Ureter (tissue), 1 donor: ENCODE measurements around the gene COL19A1. TPM values are rescaled to one million over a fixed set of nuclear protein-coding genes. Genes with fewer than 3 reads are reported as not detected.
"Not testable (repeated sequence)": the region's sequence is repeated elsewhere in the genome, so short reads cannot be mapped to it uniquely, and the experiment has no call there.

ENCODE experiments used
- DNase-seq: peaks from one replicate; pipeline ENCODE4 v3.0.0-alpha.2; 2020; ENCODE audit warnings: low spot score
- total RNA-seq: library from RNA; stranded (reverse); gene quantifications from one replicate; pipeline ENCODE4 v1.2.4, GENCODE V29; 2023
- donor health status: DM: yes; HTN: yes; CAD: no.

The COL19A1 gene
- total RNA-seq, 1 donor from 2014 or later = 1.7 TPM

DNA sequence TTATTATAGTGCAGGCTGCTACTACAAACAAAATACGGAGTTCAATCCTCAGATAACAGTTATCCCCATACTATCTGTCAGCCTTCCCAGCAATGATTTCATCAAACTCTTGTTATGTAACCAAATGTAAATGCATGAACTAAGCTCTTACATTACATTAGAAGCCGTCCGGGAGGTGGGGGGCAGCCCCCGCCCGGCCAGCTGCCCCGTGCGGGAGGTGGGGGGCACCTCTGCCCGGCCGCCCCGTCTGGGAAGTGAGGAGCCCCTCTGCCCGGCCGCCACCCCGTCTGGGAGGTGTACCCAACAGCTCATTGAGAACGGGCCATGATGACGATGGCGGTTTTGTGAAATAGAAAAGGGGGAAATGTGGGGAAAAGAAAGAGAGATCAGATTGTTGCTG is 99.6 kb downstream of the COL19A1 start:
- DNase-seq = not testable (repeated sequence)

GRCh38 chr6:69973138-69973537 is 106.8 kb downstream of the COL19A1 start:
- no peak for DNase-seq

DNA sequence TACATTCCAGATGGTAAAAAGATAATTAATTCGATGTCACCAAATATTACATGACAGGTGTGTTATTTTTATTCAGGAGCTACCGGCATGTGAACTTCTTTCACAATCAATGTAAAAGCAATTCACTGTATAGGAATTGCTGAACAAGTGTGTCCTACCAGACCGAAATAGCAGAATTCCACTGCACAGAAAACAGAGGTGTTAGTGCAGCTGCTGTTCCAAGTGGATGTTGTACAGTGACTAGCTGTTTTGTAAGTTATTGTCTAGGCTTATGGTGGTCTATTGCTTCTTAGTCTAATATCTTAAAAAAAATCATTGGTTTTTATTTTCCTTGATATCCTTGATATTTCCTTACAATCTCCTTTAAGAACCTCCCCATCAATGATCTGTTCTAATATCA is 107.4 kb downstream of the COL19A1 start:
- no peak for DNase-seq

- no peak for DNase-seq
Observed at GRCh38 chr6:69974193-69974592, 107.8 kb downstream of the COL19A1 start.

GRCh38 chr6:69976591-69977090 is 110.3 kb downstream of the COL19A1 start:
- no peak for DNase-seq

GRCh38 chr6:69980624-69981023 is 114.3 kb downstream of the COL19A1 start:
- DNase-seq = no peak

GRCh38 chr6:69984506-69984905 is 118.2 kb downstream of the COL19A1 start:
- DNase-seq = no peak

- no peak for DNase-seq
Observed at GRCh38 chr6:69985180-69985579, 118.8 kb downstream of the COL19A1 start.

DNA sequence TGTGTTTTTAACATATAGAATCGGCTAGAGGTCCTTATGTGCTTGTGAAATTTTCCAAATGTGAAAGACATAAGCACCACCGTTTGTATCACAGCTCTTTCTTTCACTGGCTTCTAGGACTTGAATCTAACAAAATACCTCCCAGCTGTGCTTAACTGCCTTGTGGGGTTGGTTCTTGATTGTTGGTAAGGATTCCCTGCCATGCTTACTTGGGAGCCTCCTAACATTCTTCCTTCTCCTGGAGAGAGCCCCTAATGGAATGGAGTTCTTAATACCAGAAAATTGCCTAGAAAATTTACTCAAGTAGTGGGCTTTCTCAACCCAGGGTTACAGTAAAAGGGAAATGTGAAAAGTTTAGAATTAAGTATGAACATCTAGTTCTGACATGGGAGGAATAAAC is 121.2 kb downstream of the COL19A1 start:
- no peak for DNase-seq

DNA sequence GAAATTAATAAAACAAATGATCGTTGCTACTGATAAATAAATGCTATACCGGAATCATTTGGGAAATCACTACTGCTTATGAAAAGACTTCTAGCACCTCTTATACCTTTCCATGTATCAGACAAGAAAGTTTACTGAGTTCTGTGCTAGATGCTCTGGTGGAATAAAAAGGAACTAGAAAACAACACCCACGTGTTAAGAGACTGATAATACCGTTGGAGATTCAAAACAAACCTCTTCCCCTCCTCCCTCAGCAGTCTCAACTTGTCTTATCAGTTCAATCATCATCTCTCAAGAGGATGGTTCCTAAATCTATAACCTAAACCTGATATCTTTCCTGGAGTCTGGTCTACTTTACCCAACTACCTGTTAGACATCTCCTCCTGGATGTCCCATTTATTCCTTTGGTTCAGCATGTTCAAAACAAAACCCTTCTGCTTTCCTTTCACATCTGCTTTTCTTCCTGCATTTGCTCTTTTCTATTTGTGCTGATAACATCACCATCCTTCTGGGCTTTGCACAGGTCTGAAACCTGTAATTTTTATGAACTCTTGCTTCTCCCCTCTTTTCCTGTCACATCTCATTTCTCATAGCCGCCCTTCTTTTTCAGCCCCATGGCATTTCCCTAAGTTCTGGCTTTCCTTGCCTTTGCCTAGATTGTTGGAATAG is 122.2 kb downstream of the COL19A1 start:
- DNase-seq = no peak

DNA sequence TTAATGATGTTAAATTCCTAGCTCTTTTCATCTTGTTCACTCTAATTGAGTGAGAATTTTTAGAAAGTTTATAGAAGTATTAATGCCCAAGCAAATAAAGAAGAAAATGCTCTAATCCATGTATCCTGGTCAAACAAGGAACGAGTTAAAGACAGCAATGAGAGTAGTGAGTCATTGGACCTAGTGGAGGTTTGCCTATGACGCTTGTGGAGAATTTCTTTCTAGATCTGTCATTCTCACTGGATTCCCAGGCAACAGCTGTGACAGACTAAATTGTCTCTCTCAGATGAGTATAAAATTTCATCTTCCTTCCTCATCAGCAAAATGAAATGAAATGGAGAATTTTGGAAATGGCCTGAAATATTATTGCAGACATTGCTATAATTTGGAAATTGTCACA is 127.9 kb downstream of the COL19A1 start:
- DNase-seq = no peak

DNA sequence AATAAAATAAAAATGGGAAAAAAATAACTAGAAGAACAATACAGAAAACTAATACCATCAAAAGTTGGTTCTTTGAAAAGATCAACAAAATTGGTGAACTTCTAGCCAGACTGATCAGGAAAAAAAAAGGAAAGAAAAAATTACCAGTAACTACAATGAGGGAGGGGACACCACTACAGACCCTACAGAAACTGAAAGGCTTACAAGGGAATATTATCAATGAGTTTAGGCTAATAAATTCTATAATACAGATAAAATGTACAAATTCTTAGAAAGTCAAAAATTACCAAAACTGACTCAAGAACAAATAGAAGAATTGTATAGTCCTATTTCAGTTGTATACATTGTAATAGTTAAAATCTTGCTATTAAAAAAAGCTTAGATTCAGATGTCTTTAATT is 141.8 kb downstream of the COL19A1 start:
- DNase-seq = no peak

- DNase-seq = not testable (repeated sequence)
Observed at GRCh38 chr6:70010339-70010738, 144.0 kb downstream of the COL19A1 start.

DNA sequence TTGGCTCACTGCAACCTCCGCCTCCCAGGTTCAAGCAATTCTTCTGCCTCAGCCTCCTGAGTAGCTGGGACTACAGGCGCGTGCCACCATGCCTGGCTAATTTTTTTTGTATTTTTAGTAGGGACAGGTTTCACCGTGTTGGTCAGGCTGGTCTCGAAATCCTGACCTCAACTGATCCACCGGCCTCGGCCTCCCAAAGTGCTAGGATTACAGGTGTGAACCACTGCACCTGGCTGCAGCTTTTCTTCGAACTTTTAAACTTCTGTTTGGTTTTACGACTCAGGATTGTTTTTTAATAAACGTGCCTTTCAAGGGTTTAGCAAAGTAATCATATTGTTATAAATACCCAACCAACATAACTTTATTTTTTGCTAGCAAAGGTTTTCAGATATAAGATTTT is 156.8 kb downstream of the COL19A1 start:
- not testable (repeated sequence) for DNase-seq

DNA sequence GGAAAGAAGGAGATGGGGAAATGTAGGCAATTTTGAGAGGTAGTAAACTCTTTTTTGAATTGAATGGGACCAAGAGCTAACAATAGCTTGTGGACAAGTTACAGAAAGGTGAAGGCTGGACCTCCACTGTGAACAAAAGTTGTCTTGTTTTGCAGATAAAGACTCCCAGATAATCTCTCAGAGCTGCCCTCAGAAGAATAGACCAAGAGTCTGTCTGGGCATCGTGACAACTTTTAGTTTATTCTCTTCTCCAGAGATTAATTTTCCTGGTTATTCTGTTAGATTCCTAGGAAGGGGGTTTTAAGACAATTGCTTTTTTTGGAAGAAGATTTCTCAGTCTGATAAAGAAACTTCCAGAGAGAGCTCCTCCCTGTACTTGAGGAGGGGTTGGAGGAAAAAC is 161.9 kb downstream of the COL19A1 start:
- DNase-seq = no peak

DNA sequence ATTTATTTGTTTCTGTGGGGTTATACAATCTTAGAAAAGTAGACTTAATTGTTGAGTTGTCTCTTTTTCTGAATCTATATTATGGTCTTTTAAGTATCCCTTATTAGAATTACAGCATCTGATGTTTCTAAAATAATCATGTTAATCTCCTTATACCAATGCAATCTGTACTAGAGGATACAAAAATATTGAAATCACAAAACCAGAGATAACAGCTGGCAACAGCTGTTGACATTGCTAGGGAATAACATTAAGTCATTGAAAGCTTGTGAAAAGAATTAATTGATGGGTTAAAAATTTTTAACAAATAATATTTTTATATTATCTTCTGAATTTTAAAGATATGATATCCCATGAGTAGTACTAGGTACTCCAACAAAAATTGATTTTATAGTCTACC is 162.6 kb downstream of the COL19A1 start:
- no peak for DNase-seq

- DNase-seq = no peak
Observed at GRCh38 chr6:70033781-70034180, 167.4 kb downstream of the COL19A1 start.

DNA sequence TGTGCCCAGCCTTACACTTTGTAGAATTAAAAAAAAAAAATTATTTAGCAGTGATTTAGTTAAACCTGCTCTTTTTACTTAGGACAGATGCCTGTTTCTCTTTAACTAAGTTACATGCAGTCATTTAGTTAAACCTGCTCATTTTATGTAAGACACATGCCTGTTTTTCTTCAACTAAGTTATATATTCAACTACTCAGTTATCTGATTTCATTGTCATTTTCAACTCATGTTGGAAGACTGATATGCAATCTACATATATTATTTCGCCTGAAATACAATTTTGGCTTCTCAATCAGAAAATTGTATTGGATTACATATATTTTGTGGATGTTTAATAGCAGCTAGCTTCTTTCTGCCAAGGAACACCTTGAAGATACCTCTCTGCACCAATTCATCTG is 171.1 kb downstream of the COL19A1 start:
- DNase-seq = no peak

GRCh38 chr6:70040766-70041165 is 174.4 kb downstream of the COL19A1 start:
- no peak for DNase-seq

DNA sequence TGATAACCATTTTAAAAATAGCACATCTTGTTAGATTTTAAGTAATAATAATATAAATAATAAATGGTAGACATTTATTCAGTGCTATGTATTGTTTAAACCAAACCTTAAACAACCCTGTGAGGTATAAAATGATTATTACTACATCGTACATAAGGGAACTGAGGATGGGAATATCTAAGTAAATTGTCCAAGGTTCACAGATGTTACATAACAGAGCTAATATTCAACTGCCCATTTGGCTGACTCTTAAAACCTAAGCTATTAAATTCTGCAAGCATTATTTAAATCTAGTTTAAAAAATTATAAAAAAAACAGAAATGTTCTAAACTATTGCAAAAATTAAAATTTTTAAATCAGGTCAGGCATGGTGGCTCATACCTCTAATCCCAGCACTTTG is 175.1 kb downstream of the COL19A1 start:
- DNase-seq = no peak

DNA sequence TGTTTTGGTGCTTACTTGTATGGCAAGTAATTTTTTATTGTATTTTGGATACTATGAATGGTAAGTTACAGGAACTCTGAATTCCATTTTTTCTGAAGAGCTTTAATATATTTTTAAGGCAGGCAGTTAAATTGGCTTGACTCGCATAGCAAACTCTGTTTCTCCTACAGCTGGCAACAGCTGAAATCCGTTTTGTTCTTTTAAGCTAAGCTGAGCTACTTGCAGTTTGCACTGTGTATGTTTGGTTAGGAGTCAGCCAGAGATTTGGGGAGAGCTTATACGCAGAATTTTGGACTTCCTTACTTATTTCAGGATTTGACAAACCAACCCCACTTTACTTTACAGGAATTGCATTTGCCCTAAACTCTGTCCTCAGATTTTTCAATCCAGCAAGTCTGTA is 179.1 kb downstream of the COL19A1 start:
- DNase-seq = no peak

GRCh38 chr6:70051197-70052124 is 185.1 kb downstream of the COL19A1 start:
- no peak for DNase-seq
